Hepatocyte (in vitro differentiated cells): Measurements from ENCODE around the gene ACKR3. TPM values are rescaled to one million over a fixed set of nuclear protein-coding genes. Genes with fewer than 3 reads are reported as not detected.

Experiments
- DNase-seq: peaks from one replicate; pipeline ENCODE4 v3.0.0-alpha.2; 2016; ENCODE audit warnings: low spot score
- H2AFZ ChIP-seq: fragments of 200-600 bp; sonication (generic); 2 replicates; pipeline ENCODE4 v1.6.0; 2016; ENCODE audit warnings: antibody characterized with exemption, mild to moderate bottlenecking
- H3K27ac ChIP-seq: fragments of 200-600 bp; sonication (generic); 2 replicates; pipeline ENCODE4 v1.5.1; 2016; ENCODE audit warnings: mild to moderate bottlenecking
- H3K27me3 ChIP-seq: fragments of 200-600 bp; sonication (generic); 2 replicates; pipeline ENCODE4 v1.6.1; 2016
- H3K36me3 ChIP-seq: fragments of 200-600 bp; sonication (generic); replicated peaks from 2 replicates; pipeline ENCODE4 v1.5.1; 2016; ENCODE audit warnings: low read depth; ENCODE audit not compliant: insufficient read depth
- H3K4me1 ChIP-seq: fragments of 200-600 bp; sonication (generic); 2 replicates; pipeline ENCODE4 v1.5.1; 2016; ENCODE audit warnings: mild to moderate bottlenecking, moderate library complexity; ENCODE audit not compliant: insufficient read depth
- H3K4me2 ChIP-seq: fragments of 200-600 bp; sonication (generic); 2 replicates; pipeline ENCODE4 v1.6.0; 2016
- H3K4me3 ChIP-seq: fragments of 200-600 bp; sonication (generic); 2 replicates; pipeline ENCODE4 v1.5.1; 2016; ENCODE audit warnings: mild to moderate bottlenecking
- H3K79me2 ChIP-seq: fragments of 200-600 bp; sonication (generic); 2 replicates; pipeline ENCODE4 v1.6.0; 2017; ENCODE audit warnings: mild to moderate bottlenecking
- H3K9me2 ChIP-seq: fragments of 200-600 bp; sonication (generic); replicated peaks from 2 replicates; pipeline ENCODE4 v1.6.0; 2017; ENCODE audit warnings: mild to moderate bottlenecking; ENCODE audit not compliant: insufficient read depth
- H3K9me3 ChIP-seq: fragments of 200-600 bp; sonication (generic); 2 replicates; pipeline ENCODE4 v1.5.1; 2016; ENCODE audit warnings: low read depth, mild to moderate bottlenecking
- H4K20me1 ChIP-seq: fragments of 200-600 bp; sonication (generic); 2 replicates; pipeline ENCODE4 v1.6.0; 2016; ENCODE audit warnings: mild to moderate bottlenecking; ENCODE audit not compliant: insufficient read depth, poor library complexity, severe bottlenecking
- EZH2 ChIP-seq: fragments of 200-600 bp; sonication (generic); IDR thresholded peaks from 2 replicates; pipeline ENCODE4 v1.6.1; 2016; ENCODE audit warnings: antibody characterized with exemption, mild to moderate bottlenecking, borderline replicate concordance
- EZH2phosphoT487 ChIP-seq: fragments of 200-600 bp; sonication (generic); IDR thresholded peaks from one replicate; pipeline ENCODE4 v1.6.1; 2018; ENCODE audit warnings: antibody characterized with exemption, mild to moderate bottlenecking, low read depth, moderate library complexity; ENCODE audit not compliant: unreplicated experiment, severe bottlenecking
- WGBS: methylation state at CpG from one replicate; pipeline ENCODE4 v1.1.6; 2016; ENCODE audit warnings: low lambda C conversion rate; ENCODE audit errors: missing lambda C conversion rate; 5-methylcytosine and 5-hydroxymethylcytosine counted together
- polyA plus RNA-seq: library from polyadenylated mRNA; unstranded; fragments of >200 nt; fragmentation: Nextera tagmentation; extraction: Ambion mirVana; gene quantifications from 2 replicates; pipeline ENCODE4 v1.2.1, GENCODE V29; 2016
- total RNA-seq: library from RNA; depleted of rRNA; stranded (reverse); fragments of >200 nt; gene quantifications from 2 replicates; pipeline ENCODE4 v1.2.3, GENCODE V29; 2014
- TF ChIP-seq, protein P1 (sequence below): fragments of 200-600 bp; sonication (generic); IDR thresholded peaks from 2 replicates; pipeline ENCODE4 v1.5.1; 2016; ENCODE audit warnings: antibody characterized with exemption, mild to moderate bottlenecking; ENCODE audit not compliant: poor library complexity

ACKR3 gene
- 47.1 and 49.5 TPM in 2 replicates for total RNA-seq
- polyA plus RNA-seq: 58.9 and 61.4 TPM in 2 replicates

DNA sequence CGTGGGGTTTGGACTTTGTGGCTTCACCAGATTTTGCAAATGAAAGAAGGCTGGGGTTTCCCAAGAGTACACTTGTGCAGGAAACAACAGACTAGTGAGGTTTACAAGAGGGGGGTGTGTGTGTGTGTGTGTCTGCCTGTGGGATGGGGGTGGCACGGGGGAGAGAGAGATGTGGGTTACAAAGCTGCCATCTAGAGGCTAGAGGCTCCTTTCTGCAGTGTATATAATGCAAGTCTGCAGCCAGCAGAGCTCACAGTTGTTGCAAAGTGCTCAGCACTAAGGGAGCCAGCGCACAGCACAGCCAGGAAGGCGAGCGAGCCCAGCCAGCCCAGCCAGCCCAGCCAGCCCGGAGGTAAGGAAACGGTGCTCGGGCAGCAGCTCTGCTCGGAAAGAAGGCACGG, at the start of gene ACKR3:
Gene ACKR3 (plus strand): TSS at position 253 of the 401 bp plus-strand sequence. CDS start 10,641 bp downstream, outside the sequence.
- peak within 1 kb of the TSS; percentile 91 for H3K27ac ChIP-seq
- peak within 1 kb of the TSS; percentile 11 for H2AFZ ChIP-seq
- peak; percentile 91 for DNase-seq
- WGBS: 0% methylated on average over 10 of the region's 10 CpGs
- H4K20me1 ChIP-seq: peaks cover 9% of the 10 kb centered on the region
- no peaks in the 10 kb centered on the region for H3K36me3 ChIP-seq
- no peaks in the 10 kb centered on the region for H3K27me3 ChIP-seq
- H3K4me1 ChIP-seq: peaks cover 43% of the 10 kb centered on the region
- H3K4me3 ChIP-seq: peak within 1 kb of the TSS; percentile 47
- TF ChIP-seq EZH2 (no peak), EZH2phosphoT487 (peak; percentile 13)
- TF ChIP-seq, protein P1, sequence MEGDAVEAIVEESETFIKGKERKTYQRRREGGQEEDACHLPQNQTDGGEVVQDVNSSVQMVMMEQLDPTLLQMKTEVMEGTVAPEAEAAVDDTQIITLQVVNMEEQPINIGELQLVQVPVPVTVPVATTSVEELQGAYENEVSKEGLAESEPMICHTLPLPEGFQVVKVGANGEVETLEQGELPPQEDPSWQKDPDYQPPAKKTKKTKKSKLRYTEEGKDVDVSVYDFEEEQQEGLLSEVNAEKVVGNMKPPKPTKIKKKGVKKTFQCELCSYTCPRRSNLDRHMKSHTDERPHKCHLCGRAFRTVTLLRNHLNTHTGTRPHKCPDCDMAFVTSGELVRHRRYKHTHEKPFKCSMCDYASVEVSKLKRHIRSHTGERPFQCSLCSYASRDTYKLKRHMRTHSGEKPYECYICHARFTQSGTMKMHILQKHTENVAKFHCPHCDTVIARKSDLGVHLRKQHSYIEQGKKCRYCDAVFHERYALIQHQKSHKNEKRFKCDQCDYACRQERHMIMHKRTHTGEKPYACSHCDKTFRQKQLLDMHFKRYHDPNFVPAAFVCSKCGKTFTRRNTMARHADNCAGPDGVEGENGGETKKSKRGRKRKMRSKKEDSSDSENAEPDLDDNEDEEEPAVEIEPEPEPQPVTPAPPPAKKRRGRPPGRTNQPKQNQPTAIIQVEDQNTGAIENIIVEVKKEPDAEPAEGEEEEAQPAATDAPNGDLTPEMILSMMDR: peak; percentile 60
- peaks cover 44% of the 10 kb centered on the region for H3K79me2 ChIP-seq
- peak within 1 kb of the TSS; percentile 85 for H3K4me2 ChIP-seq
- H3K9me3 ChIP-seq: no peaks in the 10 kb centered on the region
- H3K9me2 ChIP-seq: no peaks in the 10 kb centered on the region

DNA sequence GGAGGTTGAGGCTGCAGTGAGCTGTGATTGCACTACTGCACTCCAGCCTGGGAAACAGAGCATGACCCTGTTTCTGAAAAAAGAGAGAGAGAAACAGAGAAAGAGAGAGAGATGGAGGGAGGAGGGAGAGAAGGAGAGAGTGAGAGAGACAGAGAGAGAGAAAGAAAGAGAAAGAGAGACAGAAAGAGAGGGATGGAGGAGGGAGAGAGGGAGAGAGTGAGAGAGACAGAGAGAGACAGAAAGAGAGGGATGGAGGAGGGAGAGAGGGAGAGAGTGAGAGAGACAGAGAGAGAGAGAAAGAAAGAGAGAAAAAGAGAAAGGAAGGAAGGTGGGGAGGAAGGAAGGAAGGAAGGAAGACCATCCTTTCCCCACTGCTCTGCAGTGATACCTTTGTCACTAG, 48.1 kb upstream of the ACKR3 start:
- H3K9me3 ChIP-seq: no peaks in the 10 kb centered on the region
- no peaks in the 10 kb centered on the region for H3K27me3 ChIP-seq
- H3K36me3 ChIP-seq: no peaks in the 10 kb centered on the region
- TF ChIP-seq EZH2phosphoT487 (no peak), EZH2 (no peak)
- TF ChIP-seq, protein P1: no peak
- H3K79me2 ChIP-seq: no peaks in the 10 kb centered on the region
- H3K27ac ChIP-seq: no peak overlapping the region
- H4K20me1 ChIP-seq: no peaks in the 10 kb centered on the region
- H3K4me2 ChIP-seq: no peak overlapping the region
- peaks cover 1% of the 10 kb centered on the region for H3K4me1 ChIP-seq
- no peak for DNase-seq
- H2AFZ ChIP-seq: no peak overlapping the region
- no peaks in the 10 kb centered on the region for H3K9me2 ChIP-seq
- H3K4me3 ChIP-seq: no peak overlapping the region

DNA sequence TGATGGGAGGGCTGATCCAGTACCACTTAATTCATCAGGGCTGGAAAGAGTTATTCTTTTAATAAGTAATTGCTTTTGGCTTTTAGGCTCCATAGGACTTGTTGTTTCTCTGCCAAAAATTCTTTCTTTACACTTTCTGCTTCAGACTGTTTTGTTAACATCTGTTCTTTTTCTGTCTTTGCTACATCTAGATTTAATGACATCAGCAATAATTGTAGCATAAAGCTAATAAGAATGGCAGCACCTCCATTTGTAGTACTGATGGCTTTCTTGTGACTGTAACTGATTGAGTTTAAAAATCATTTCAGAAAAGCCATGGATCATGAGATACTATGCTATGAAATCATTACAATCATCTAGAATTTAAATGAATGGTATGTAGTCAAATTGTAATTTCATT, 46.4 kb upstream of the ACKR3 start:
- no peaks in the 10 kb centered on the region for H3K9me3 ChIP-seq
- no peaks in the 10 kb centered on the region for H3K79me2 ChIP-seq
- H2AFZ ChIP-seq: no peak overlapping the region
- DNase-seq: no peak
- H3K4me1 ChIP-seq: peaks cover 6% of the 10 kb centered on the region
- H4K20me1 ChIP-seq: no peaks in the 10 kb centered on the region
- no peaks in the 10 kb centered on the region for H3K36me3 ChIP-seq
- H3K4me2 ChIP-seq: no peak overlapping the region
- TF ChIP-seq EZH2phosphoT487 (no peak), EZH2 (no peak)
- TF ChIP-seq, protein P1: no peak
- no peak overlapping the region for H3K4me3 ChIP-seq
- H3K27me3 ChIP-seq: no peaks in the 10 kb centered on the region
- H3K27ac ChIP-seq: no peak overlapping the region
- no peaks in the 10 kb centered on the region for H3K9me2 ChIP-seq

DNA sequence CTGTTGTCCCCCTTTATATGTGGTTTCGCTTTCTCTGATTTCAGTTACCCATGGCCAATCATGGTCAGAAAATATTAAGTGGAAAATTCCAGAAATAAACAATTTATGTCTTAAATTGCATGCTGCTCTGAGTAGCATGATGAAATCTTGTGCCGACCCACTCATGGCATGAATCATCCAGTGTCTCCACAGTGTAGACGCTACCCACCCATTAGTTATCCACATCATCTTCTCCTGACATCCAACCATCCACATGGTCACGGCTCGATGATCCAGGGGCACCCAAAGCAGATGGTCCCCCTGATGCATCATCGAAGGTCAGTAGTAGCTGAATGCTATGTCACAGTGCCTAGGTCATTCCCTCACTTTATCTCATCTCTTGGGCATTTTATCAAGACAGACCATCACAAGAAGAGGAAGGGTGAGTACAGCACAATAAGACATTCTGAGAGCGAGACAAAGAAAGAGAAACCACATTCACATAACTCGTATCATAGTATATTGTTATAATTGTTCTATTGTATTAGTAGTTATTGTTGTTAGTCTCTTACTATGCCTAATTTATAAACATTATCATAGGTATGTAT, 44.1 kb upstream of the ACKR3 start:
- H4K20me1 ChIP-seq: no peaks in the 10 kb centered on the region
- H3K27ac ChIP-seq: no peak overlapping the region
- no peaks in the 10 kb centered on the region for H3K27me3 ChIP-seq
- no peaks in the 10 kb centered on the region for H3K9me2 ChIP-seq
- no peak overlapping the region for H3K4me2 ChIP-seq
- no peaks in the 10 kb centered on the region for H3K79me2 ChIP-seq
- H3K4me3 ChIP-seq: no peak overlapping the region
- H2AFZ ChIP-seq: no peak overlapping the region
- peaks cover 9% of the 10 kb centered on the region for H3K4me1 ChIP-seq
- no peak for DNase-seq
- WGBS: 95% methylated on average over 8 of the region's 8 CpGs
- H3K36me3 ChIP-seq: no peaks in the 10 kb centered on the region
- H3K9me3 ChIP-seq: no peaks in the 10 kb centered on the region
- TF ChIP-seq, protein P1: no peak
- TF ChIP-seq EZH2phosphoT487 (no peak), EZH2 (no peak)
